GM12892 (cell line): Measurements from ENCODE around the gene TXNL1.

Experiments used
- POLR2A ChIP-seq: IDR thresholded peaks from 2 replicates; pipeline ENCODE4 v1.6.1; 2011; ENCODE audit warnings: low read depth, low read length, control low read depth
- POLR2AphosphoS5 ChIP-seq: IDR thresholded peaks from 2 replicates; pipeline ENCODE4 v1.6.1; 2011; ENCODE audit warnings: low read depth, low read length, control low read depth
- TAF1 ChIP-seq: IDR thresholded peaks from 2 replicates; pipeline ENCODE4 v1.6.1; 2011; ENCODE audit warnings: low read depth, mild to moderate bottlenecking, control low read depth, low read length, borderline replicate concordance

DNA sequence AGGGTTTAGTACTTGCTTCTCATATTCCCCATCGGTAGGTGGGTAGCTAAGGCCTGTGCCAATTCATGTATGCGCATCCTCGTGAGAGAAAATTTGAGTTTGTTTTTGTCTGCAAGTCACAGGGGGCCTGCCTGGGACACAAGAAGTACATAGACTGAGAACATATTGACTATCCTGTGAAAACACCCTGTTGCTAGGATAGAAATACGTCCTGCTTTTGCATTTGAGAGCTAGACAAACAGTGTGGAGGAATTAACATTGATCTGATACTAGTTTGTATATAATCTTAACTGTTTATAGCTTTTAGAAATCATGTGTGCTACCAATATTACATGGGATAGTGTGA, 23.6 kb upstream of the TXNL1 start:
- no peak for TF ChIP-seq POLR2A
- no peak for TF ChIP-seq POLR2AphosphoS5
- TF ChIP-seq TAF1: no peak
